Activated naive CD4-positive, alpha-beta T cell (primary cell): Measurements from ENCODE around the gene ALOX5AP.
"Not testable (repeated sequence)": the region's sequence is repeated elsewhere in the genome, so short reads cannot be mapped to it uniquely, and the experiment has no call there.

Source experiments
- DNase-seq, 4 experiments: peaks; one replicate each; lab custom pipeline; 2025; lab: John Stamatoyannopoulos, UW

The ALOX5AP gene

DNA sequence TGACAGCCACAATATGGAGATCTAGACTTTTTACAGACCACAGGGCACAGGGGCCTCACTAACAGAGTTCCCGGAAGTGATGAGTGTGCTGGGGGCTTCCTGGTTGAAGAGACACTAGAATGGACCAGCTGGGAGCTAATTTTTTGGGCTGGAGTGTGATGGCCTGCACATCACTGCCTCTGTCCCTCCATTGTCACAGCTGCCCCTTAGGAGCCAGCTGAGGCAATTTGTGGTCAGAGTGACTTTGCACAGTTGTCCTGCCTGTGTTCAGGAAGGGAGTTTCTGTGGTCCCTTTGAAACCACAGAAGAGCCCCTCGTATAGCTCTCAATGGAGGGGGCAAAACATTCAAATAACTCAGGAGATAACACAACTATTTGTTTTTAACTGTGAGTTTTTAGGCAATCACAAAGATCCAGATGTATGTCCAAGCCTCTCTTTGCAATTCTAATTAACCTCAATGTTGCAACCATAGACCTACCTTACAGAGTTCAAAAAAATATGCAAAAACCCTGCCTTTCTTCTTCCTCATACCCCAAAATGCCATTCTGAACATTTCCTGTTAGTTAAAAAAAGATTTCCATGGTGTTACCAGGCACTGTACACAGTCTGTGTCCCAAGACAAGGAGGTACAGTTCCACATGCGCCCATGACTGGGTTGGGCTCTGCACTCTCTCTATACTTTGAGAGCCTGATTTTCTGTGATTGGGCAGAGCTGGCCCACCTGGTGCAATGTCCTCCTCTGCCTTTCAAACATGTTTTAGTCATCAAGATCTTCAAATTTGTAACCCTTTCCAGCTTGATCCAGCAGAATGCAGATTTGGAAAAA lies 2.4 kb downstream of the ALOX5AP start:
- no peak for DNase-seq

- no peak for DNase-seq
Measured at GRCh38 chr13:30738526-30739236, 3.3 kb downstream of the ALOX5AP start.

DNA sequence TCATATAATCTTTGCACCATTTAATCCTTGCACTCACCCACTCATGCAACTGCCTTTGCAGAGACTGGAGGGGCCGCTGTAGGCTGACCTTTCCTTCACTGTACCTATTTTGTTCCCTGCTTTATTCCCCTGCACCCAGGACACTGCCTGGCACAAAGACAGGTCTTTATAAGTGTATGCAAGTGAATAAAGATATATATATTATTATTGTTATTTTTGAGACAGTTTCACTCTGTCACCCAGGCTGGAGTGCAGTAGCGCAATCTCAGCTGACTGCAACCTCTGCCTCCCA lies 3.8 kb downstream of the ALOX5AP start:
- DNase-seq, result no peak

GRCh38 chr13:30739761-30740642 lies 4.7 kb downstream of the ALOX5AP start:
- DNase-seq, result peak in 1 of 4 experiments; percentile 21

- DNase-seq, result no peak
Measured at GRCh38 chr13:30742901-30743300, 7.6 kb downstream of the ALOX5AP start.

- no peak for DNase-seq
Measured at GRCh38 chr13:30743319-30744055, 8.1 kb downstream of the ALOX5AP start.

DNA sequence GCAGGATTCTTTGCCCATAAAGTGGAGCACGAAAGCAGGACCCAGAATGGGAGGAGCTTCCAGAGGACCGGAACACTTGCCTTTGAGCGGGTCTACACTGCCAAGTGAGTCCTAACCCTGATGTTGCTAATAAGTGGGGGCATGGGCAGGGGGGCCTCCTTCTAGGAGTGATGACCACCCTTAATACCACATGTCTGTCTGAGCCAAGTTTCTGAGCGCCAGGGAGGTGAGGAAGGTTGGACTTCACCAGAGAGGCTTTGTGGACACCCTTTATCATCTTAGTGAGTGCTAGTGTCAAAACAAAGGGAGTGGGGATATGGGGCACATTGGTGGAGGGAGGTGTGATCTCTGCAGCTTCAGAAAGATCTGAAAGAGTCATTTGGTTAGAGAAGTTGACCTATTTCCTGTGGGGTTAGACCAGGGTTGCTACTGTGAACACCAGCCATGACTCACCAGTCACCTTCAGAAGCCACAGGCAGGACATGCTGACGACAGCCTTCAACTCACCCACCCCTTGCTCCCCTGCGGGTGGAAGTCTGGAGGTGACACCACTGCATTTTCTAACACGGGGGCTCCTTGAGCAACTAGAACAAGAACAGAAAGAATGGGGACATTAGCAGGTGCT lies 8.8 kb downstream of the ALOX5AP start:
- DNase-seq, result peak; percentile 14 to 64 (median 35)

DNA sequence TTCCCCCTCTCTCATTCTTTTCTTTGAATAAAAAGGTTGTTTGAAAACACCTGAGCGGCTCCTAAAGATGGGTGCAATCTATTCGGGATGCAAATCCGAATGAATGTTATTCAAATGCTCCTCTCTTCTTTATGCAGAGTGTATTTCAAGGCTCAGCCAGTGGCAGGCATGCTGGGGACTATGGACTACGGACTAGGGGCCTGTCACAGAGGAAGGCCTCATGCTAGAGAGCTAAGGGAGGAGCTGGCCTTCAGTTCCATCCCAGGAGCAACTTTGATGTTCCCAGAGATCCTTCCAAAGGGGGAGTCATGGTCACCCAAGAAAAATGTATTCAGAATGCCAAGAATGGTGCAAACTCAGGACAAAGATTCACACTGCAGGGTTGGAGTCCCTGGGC lies 9.3 kb downstream of the ALOX5AP start:
- no peak for DNase-seq

- no peak for DNase-seq
Measured at GRCh38 chr13:30745906-30746686, 10.8 kb downstream of the ALOX5AP start.

- DNase-seq, result no peak
Measured at GRCh38 chr13:30746791-30747190, 11.4 kb downstream of the ALOX5AP start.

GRCh38 chr13:30747845-30748244 lies 12.5 kb downstream of the ALOX5AP start:
- DNase-seq, result not testable (repeated sequence)

- no peak for DNase-seq
Measured at GRCh38 chr13:30748717-30749116, 13.4 kb downstream of the ALOX5AP start.

GRCh38 chr13:30750036-30750435 lies 14.7 kb downstream of the ALOX5AP start:
- no peak for DNase-seq

DNA sequence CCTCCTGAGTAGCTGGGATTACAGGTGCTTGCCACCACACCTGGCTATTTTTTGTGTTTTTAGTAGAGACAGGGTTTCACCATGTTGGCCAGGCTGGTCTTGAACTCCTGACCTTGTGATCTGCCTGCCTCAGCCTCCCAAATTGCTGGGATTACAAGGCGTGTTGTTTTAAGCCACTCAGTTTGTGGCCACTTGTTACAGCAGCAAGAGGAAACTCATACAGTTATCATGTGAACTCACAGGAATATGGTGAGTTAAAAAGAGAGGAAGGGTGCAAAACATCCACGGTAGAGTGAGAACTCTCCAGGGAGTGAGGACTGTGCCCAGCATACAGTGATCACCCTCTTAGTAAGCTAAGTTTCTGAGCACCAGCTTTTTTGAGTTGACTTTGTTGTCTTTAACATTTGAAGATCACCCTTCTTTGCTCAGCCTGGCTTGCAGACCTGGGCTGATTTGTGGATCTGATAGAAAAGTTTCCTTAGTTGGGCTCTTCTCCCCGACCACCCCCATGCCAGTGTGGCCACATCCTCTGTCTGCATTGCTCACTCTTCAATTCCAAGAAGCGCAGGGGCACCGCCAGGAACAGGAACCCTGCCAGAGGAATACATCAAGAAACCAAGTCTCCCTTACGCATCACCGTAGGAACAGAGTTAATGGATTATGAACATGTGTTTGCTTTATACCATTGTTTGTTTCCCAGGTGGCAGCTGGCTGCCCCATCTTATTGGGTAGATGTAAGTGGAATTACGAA lies 16.0 kb downstream of the ALOX5AP start:
- no peak for DNase-seq

GRCh38 chr13:30752201-30752797 lies 17.0 kb downstream of the ALOX5AP start:
- DNase-seq, result no peak

DNA sequence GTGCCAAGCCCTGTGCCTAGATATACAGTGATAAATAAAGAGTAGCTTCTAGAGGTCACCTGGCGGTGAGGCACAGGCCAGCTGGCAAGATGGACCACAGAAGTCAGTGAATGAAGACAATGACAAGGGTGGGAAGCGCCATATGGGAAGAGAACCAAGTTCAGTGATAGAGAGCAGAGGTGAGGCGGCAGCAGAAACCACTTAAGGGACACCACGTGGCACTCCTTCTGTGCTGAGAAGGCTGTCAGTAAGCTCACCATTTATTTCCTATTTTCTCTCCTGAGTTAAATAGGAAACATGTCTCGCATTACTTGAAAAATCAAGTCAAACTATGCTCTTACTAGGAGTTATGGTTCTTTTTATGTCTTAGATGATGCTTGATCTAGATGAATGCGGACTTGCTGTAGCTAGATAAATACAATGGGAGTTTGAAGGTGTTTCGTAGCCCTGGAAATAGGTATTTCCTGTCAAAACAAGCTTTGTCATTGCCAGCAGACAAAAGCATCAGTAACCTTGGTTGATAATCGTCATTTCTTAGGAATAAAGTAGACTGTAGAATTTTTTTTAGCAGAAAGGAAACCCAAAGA lies 17.8 kb downstream of the ALOX5AP start:
- no peak for DNase-seq

DNA sequence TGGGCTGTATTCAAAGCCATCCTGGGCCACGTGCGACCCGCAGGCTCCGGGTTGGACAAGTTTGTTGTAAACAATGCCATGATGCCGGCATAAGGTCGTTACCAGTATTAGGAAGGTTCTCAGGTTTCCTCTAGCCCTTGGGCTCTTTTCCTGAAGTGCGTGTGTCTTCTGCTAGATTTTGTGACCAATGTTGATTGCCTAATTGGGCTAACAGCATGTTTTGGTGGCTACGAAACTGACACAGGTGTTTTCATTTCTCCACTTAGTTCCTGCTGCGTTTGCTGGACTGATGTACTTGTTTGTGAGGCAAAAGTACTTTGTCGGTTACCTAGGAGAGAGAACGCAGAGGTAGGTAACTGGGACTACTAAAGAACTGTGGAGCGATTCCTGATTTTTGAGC lies 20.3 kb downstream of the ALOX5AP start:
- no peak for DNase-seq

GRCh38 chr13:30757026-30757742 lies 21.8 kb downstream of the ALOX5AP start:
- DNase-seq, result no peak
